Mammary epithelial cell (primary cell): Measurements from ENCODE around the gene APOL4.

ENCODE experiments used
- CTCF ChIP-seq, 2 donors: IDR thresholded peaks in 1 of 2; conservative IDR thresholded peaks in 1 of 2; 2 replicates each; pipeline ENCODE4 v1.5.1; 2011 to 2012; ENCODE audit warnings: inconsistent platforms in 2 of 2, low read length in 2 of 2, mild to moderate bottlenecking in 2 of 2, control low read depth in 1 of 2, low read depth in 1 of 2; ENCODE audit not compliant: insufficient read depth in 1 of 2; ENCODE audit errors: extremely low read depth in 1 of 2
- EZH2 ChIP-seq: IDR thresholded peaks from 2 replicates; pipeline ENCODE4 v1.6.1; 2012; ENCODE audit warnings: low read length, inconsistent platforms, borderline replicate concordance

GRCh38 chr22:36155702-36156101 is 45.9 kb downstream of the APOL4 start:
- TF ChIP-seq CTCF (conservative IDR thresholded peaks at IDR 0.05 in 1 of 2, IDR thresholded peaks at IDR 0.05 in 1 of 2; ENCODE audit: extremely low read depth in 1 of 2, insufficient read depth in 1 of 2, low read depth in 1 of 2, low read length in 2 of 2) (no peak), EZH2 (no peak)
